Measurements from ENCODE around the gene PRODH.
"Not testable (repeated sequence)": the region's sequence is repeated elsewhere in the genome, so short reads cannot be mapped to it uniquely, and the experiment has no call there.

DNA sequence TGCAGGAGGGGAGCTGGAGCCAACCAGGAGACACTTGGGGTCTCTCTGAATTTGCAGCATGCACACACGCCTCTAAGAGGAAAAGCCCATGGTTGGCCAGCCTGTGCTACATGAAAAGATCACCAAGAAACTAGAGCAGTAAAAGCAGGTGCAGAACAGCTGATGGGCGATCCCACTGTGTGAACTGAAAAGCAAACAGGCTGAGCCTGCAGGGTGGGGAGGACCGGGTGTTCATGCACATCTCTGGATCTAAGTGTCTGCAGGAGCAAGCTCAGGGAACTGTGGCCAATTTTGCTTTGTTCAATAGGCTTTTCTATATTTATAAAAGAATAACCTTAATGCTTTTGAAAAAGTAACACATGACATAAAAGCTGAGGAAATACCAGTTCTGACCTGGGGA is 18.3 kb downstream of the PRODH start:
- TF ChIP-seq, protein P1, sequence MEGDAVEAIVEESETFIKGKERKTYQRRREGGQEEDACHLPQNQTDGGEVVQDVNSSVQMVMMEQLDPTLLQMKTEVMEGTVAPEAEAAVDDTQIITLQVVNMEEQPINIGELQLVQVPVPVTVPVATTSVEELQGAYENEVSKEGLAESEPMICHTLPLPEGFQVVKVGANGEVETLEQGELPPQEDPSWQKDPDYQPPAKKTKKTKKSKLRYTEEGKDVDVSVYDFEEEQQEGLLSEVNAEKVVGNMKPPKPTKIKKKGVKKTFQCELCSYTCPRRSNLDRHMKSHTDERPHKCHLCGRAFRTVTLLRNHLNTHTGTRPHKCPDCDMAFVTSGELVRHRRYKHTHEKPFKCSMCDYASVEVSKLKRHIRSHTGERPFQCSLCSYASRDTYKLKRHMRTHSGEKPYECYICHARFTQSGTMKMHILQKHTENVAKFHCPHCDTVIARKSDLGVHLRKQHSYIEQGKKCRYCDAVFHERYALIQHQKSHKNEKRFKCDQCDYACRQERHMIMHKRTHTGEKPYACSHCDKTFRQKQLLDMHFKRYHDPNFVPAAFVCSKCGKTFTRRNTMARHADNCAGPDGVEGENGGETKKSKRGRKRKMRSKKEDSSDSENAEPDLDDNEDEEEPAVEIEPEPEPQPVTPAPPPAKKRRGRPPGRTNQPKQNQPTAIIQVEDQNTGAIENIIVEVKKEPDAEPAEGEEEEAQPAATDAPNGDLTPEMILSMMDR (IDR thresholded peaks at IDR 0.05), result not testable (repeated sequence)
- not testable (repeated sequence) for TF ChIP-seq POLR2AphosphoS5 (IDR thresholded peaks at IDR 0.05); POLR2A (IDR thresholded peaks at IDR 0.05); EP300 (IDR thresholded peaks at IDR 0.05; ENCODE audit: low read depth)

Measured in transverse colon (tissue), 4 donors.